ENCODE data around the gene BBLN. TPM values are rescaled to one million over a fixed set of nuclear protein-coding genes. Genes with fewer than 3 reads are reported as not detected.

Gene BBLN
- total and polyA plus RNA-seq, 4 donors: 13.4 to 42.1 (median 32.3) TPM

DNA sequence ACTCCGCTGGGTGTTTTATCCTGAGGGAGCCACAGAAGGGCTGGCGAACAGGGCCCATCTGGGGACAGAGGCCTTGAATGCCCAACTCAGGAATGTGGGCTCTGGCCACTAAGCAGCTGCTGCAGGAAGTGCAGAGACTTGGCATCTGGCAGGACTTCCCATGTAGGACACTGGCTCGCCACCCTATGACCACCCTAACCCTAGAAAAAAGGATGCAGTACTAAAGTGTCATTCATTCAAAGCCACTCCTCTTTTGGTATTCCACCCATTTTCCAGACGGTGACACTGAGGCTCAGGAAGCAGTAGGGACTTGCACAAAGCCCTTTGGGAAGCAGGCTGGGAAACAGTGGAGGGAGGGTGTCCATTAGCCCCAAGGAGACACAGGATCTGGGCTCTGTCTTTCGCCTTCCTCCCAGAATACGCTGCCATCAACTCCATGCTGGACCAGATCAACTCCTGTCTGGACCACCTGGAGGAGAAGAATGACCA, 3.0 kb downstream of the BBLN start:
- no peak overlapping the region for H3K4me3 ChIP-seq (ENCODE audit: low read depth in 1 of 3, low read length in 3 of 3)
- H3K27me3 ChIP-seq (ENCODE audit: control insufficient read depth in 4 of 4, insufficient read depth in 4 of 4, low read length in 3 of 4): no peaks in the 10 kb centered on the region
- H3K27ac ChIP-seq (ENCODE audit: low read depth in 1 of 2, low read length in 2 of 2): no peak overlapping the region
- H3K4me1 ChIP-seq (ENCODE audit: control insufficient read depth in 4 of 4, insufficient read depth in 4 of 4, low read length in 3 of 4): peaks cover 3 to 16% (median 7%) of the 10 kb centered on the region in 4 donors
- no peak for DNase-seq (ENCODE audit: low spot score)
- no peak overlapping the region for H3K9ac ChIP-seq (ENCODE audit: low read depth in 1 of 2, low read length in 2 of 2)
- TF ChIP-seq RXRA (IDR thresholded peaks at IDR 0.05) (no peak), NR2F2 (IDR thresholded peaks at IDR 0.05) (no peak), FOXA2 (IDR thresholded peaks at IDR 0.05) (no peak), HNF4G (IDR thresholded peaks at IDR 0.05) (no peak), EGR1 (IDR thresholded peaks at IDR 0.05; ENCODE audit: low read depth in 2 of 2) (no peak), TAF1 (conservative IDR thresholded peaks at IDR 0.05) (no peak)
- TF ChIP-seq, protein P1, sequence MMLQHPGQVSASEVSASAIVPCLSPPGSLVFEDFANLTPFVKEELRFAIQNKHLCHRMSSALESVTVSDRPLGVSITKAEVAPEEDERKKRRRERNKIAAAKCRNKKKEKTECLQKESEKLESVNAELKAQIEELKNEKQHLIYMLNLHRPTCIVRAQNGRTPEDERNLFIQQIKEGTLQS (IDR thresholded peaks at IDR 0.05): no peak
- TF ChIP-seq, protein P2, sequence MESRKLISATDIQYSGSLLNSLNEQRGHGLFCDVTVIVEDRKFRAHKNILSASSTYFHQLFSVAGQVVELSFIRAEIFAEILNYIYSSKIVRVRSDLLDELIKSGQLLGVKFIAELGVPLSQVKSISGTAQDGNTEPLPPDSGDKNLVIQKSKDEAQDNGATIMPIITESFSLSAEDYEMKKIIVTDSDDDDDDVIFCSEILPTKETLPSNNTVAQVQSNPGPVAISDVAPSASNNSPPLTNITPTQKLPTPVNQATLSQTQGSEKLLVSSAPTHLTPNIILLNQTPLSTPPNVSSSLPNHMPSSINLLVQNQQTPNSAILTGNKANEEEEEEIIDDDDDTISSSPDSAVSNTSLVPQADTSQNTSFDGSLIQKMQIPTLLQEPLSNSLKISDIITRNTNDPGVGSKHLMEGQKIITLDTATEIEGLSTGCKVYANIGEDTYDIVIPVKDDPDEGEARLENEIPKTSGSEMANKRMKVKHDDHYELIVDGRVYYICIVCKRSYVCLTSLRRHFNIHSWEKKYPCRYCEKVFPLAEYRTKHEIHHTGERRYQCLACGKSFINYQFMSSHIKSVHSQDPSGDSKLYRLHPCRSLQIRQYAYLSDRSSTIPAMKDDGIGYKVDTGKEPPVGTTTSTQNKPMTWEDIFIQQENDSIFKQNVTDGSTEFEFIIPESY (IDR thresholded peaks at IDR 0.05): no peak
- WGBS: 98% methylated on average over 6 of the region's 6 CpGs
- H3K36me3 ChIP-seq (ENCODE audit: control insufficient read depth in 4 of 4, insufficient read depth in 3 of 4, low read depth in 1 of 4, low read length in 3 of 4): peaks cover 5 to 33% (median 18%) of the 10 kb centered on the region in 4 donors
- no peaks in the 10 kb centered on the region for H3K9me3 ChIP-seq (ENCODE audit: control insufficient read depth in 4 of 4, low read length in 3 of 4)

DNA sequence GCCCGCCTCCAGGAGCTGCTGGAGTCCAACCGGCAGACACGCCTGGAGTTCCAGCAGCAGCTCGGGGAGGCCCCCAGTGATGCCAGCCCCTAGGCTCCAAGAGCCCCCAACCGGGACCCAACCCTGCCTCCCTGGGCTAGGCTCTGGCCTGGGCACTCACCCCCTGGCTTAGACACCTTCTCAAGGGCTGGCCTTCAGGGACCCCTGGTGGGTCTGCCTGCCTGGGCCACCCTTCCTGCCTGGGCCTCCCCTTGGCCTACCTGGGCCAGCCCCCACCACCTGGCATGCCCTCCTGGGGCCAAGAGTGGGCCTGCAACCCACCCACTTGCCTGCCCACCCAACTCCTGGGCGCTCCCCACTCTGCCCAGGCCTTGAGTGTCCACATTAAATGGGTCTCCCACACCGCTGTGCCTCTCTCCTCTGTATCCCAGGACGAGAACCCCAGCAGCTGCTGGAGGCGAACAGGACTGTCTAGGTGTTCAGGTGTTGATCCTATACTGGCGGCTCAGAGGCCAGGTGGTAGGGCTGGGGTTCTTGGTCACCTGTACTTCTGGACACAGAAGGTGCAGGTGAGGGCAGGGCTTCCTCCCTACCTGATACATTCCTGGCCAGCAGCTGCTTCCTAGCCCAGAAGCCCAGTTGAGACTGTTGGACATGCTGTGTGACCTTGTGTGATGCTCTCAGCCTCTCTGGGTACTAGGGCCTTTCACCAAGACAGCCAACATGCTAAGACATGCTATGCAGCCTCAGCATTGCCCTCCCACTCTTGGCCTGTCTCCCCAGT, 3.6 kb downstream of the BBLN start:
- peaks cover 3 to 16% (median 7%) of the 10 kb centered on the region in 4 donors for H3K4me1 ChIP-seq (ENCODE audit: control insufficient read depth in 4 of 4, insufficient read depth in 4 of 4, low read length in 3 of 4)
- WGBS: 97% methylated on average over 10 of the region's 10 CpGs
- H3K4me3 ChIP-seq (ENCODE audit: low read depth in 1 of 3, low read length in 3 of 3): no peak overlapping the region
- no peak overlapping the region for H3K27ac ChIP-seq (ENCODE audit: low read depth in 1 of 2, low read length in 2 of 2)
- H3K9ac ChIP-seq (ENCODE audit: low read depth in 1 of 2, low read length in 2 of 2): no peak overlapping the region
- no peaks in the 10 kb centered on the region for H3K27me3 ChIP-seq (ENCODE audit: control insufficient read depth in 4 of 4, insufficient read depth in 4 of 4, low read length in 3 of 4)
- TF ChIP-seq GABPA (IDR thresholded peaks at IDR 0.05 in 1 of 2, conservative IDR thresholded peaks at IDR 0.05 in 1 of 2) (no peak), SP1 (IDR thresholded peaks at IDR 0.05) (no peak)
- H3K9me3 ChIP-seq (ENCODE audit: control insufficient read depth in 4 of 4, low read length in 3 of 4): no peaks in the 10 kb centered on the region
- no peak for DNase-seq (ENCODE audit: low spot score)
- peaks cover 7 to 36% (median 23%) of the 10 kb centered on the region in 4 donors for H3K36me3 ChIP-seq (ENCODE audit: control insufficient read depth in 4 of 4, insufficient read depth in 3 of 4, low read depth in 1 of 4, low read length in 3 of 4)

DNA sequence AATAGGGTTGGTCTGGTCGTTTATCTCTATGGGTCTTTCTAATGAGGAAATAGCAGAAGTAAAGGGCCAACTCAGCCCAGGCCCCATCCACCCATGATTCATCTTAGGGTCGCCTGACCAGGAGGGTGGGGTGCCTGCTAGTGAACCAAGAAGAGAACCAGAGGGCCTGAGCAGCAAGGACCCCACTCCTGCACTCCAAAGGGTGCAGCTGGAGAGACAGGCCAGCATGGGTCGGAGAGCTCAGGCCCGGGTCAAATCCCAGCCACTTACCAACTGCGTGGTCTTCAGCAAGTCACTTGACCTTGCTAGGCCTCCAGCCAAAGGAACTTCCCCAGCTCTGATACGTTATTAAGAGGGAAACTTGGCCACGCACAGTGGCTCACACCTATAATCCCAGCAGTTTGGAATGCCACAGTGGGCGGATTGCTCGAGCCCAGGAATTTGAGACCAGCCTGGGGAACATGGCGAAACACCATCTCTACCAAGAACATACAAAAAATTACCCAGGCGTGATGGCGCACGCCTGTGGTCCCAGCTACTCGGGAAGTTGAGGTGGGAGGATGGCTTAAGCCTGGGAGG, 4.3 kb downstream of the BBLN start:
- Histone ChIP-seq H3K27ac (ENCODE audit: low read depth in 1 of 2, low read length in 2 of 2) (no peak overlapping the region), H3K9ac (ENCODE audit: low read depth in 1 of 2, low read length in 2 of 2) (no peak overlapping the region), H3K4me1 (ENCODE audit: control insufficient read depth in 4 of 4, insufficient read depth in 4 of 4, low read length in 3 of 4) (peaks cover 3 to 14% (median 7%) of the 10 kb centered on the region in 4 donors), H3K4me3 (ENCODE audit: low read depth in 1 of 3, low read length in 3 of 3) (no peak overlapping the region), H3K9me3 (ENCODE audit: control insufficient read depth in 4 of 4, low read length in 3 of 4) (no peaks in the 10 kb centered on the region), H3K27me3 (ENCODE audit: control insufficient read depth in 4 of 4, insufficient read depth in 4 of 4, low read length in 3 of 4) (no peaks in the 10 kb centered on the region), H3K36me3 (ENCODE audit: control insufficient read depth in 4 of 4, insufficient read depth in 3 of 4, low read depth in 1 of 4, low read length in 3 of 4) (peaks cover 12 to 43% (median 28%) of the 10 kb centered on the region in 4 donors)
- DNase-seq (ENCODE audit: low spot score): no peak
- 82% methylated on average over 14 of the region's 14 CpGs for WGBS
- TF ChIP-seq GABPA (IDR thresholded peaks at IDR 0.05 in 1 of 2, conservative IDR thresholded peaks at IDR 0.05 in 1 of 2) (no peak), JUND (IDR thresholded peaks at IDR 0.05) (no peak), SP1 (IDR thresholded peaks at IDR 0.05) (no peak), RXRA (IDR thresholded peaks at IDR 0.05) (no peak), FOXA2 (IDR thresholded peaks at IDR 0.05) (no peak), TAF1 (conservative IDR thresholded peaks at IDR 0.05) (no peak), NR2F2 (IDR thresholded peaks at IDR 0.05) (no peak), RAD21 (IDR thresholded peaks at IDR 0.05) (no peak), HNF4A (conservative IDR thresholded peaks at IDR 0.05) (no peak), YY1 (IDR thresholded peaks at IDR 0.05) (no peak)
- TF ChIP-seq, protein P3, sequence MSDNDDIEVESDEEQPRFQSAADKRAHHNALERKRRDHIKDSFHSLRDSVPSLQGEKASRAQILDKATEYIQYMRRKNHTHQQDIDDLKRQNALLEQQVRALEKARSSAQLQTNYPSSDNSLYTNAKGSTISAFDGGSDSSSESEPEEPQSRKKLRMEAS (IDR thresholded peaks at IDR 0.05): no peak
- TF ChIP-seq, protein P4, sequence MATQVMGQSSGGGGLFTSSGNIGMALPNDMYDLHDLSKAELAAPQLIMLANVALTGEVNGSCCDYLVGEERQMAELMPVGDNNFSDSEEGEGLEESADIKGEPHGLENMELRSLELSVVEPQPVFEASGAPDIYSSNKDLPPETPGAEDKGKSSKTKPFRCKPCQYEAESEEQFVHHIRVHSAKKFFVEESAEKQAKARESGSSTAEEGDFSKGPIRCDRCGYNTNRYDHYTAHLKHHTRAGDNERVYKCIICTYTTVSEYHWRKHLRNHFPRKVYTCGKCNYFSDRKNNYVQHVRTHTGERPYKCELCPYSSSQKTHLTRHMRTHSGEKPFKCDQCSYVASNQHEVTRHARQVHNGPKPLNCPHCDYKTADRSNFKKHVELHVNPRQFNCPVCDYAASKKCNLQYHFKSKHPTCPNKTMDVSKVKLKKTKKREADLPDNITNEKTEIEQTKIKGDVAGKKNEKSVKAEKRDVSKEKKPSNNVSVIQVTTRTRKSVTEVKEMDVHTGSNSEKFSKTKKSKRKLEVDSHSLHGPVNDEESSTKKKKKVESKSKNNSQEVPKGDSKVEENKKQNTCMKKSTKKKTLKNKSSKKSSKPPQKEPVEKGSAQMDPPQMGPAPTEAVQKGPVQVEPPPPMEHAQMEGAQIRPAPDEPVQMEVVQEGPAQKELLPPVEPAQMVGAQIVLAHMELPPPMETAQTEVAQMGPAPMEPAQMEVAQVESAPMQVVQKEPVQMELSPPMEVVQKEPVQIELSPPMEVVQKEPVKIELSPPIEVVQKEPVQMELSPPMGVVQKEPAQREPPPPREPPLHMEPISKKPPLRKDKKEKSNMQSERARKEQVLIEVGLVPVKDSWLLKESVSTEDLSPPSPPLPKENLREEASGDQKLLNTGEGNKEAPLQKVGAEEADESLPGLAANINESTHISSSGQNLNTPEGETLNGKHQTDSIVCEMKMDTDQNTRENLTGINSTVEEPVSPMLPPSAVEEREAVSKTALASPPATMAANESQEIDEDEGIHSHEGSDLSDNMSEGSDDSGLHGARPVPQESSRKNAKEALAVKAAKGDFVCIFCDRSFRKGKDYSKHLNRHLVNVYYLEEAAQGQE (IDR thresholded peaks at IDR 0.05): no peak
- TF ChIP-seq, protein P5, sequence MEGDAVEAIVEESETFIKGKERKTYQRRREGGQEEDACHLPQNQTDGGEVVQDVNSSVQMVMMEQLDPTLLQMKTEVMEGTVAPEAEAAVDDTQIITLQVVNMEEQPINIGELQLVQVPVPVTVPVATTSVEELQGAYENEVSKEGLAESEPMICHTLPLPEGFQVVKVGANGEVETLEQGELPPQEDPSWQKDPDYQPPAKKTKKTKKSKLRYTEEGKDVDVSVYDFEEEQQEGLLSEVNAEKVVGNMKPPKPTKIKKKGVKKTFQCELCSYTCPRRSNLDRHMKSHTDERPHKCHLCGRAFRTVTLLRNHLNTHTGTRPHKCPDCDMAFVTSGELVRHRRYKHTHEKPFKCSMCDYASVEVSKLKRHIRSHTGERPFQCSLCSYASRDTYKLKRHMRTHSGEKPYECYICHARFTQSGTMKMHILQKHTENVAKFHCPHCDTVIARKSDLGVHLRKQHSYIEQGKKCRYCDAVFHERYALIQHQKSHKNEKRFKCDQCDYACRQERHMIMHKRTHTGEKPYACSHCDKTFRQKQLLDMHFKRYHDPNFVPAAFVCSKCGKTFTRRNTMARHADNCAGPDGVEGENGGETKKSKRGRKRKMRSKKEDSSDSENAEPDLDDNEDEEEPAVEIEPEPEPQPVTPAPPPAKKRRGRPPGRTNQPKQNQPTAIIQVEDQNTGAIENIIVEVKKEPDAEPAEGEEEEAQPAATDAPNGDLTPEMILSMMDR (IDR thresholded peaks at IDR 0.05; ENCODE audit: low read depth, low read length, missing input control): no peak

Measured in liver (tissue), 9 donors.